A549 (cell line): ENCODE results near the gene ARL6IP5. TPM values are rescaled to one million over a fixed set of nuclear protein-coding genes. Genes with fewer than 3 reads are reported as not detected.

Source experiments
- ATAC-seq, 2 experiments: fragments of 200-7000 bp in 1 of 2; fragments of >200 bp in 1 of 2; cut with Nextera tagmentation in 1 of 2; cut with Tn5 transposase in 1 of 2; 3 replicates each; pipeline versions ENCODE4 v1.8.0 to v1.9.1; 2018 to 2020; ENCODE audit warnings: mild to moderate bottlenecking in 1 of 2, moderate library complexity in 1 of 2
- CTCF ChIA-PET: fragments of 300-600 bp; sonication (Branson Sonifier 250); formaldehyde crosslinking; extraction: SDS; loops from one replicate; lab custom pipeline; 2021; ENCODE audit warnings: antibody characterized with exemption, inconsistent platforms; lab: Yijun Ruan, JAX
- POLR2A ChIA-PET: fragments of 350-600 bp; formaldehyde crosslinking; extraction: SDS; loops from one replicate; lab custom pipeline; 2021; ENCODE audit warnings: antibody characterized with exemption, inconsistent platforms; lab: Yijun Ruan, JAX
- DNase-seq, 2 experiments: peaks; one replicate each; pipeline versions ENCODE4 v3.0.0 to v3.0.0-alpha.2; 2011 to 2016; ENCODE audit warnings: low read depth in 1 of 2, low spot score in 1 of 2
- FAIRE-seq: peaks from 2 replicates; lab custom pipeline; 2011; peaks lifted over from hg19 to GRCh38; lab: Jason Lieb, UNC
- H3K27ac ChIP-seq, 2 experiments: fragments of >200 bp; sonication (Bioruptor Twin); formaldehyde crosslinking; 3 replicates each; pipeline ENCODE4 v1.5.1; 2016 to 2017
- H3K4me1 ChIP-seq: fragments of >200 bp; sonication (Bioruptor Twin); formaldehyde crosslinking; 3 replicates; pipeline ENCODE4 v1.6.1; 2016
- H3K4me2 ChIP-seq: fragments of >200 bp; sonication (Bioruptor Twin); formaldehyde crosslinking; 3 replicates; pipeline ENCODE4 v1.6.1; 2016
- H3K4me3 ChIP-seq: fragments of >200 bp; sonication (Bioruptor Twin); formaldehyde crosslinking; 3 replicates; pipeline ENCODE4 v1.5.1; 2016
- H3K9me3 ChIP-seq: fragments of >200 bp; sonication (Bioruptor Twin); formaldehyde crosslinking; 3 replicates; pipeline ENCODE4 v1.6.1; 2016
- CBX2 ChIP-seq: fragments of 200-600 bp; sonication (generic); IDR thresholded peaks from 2 replicates; pipeline ENCODE4 v1.6.1; 2016; ENCODE audit warnings: low read depth, mild to moderate bottlenecking, borderline replicate concordance
- CHD2 ChIP-seq: fragments of 150-350 bp; IDR thresholded peaks from 2 replicates; pipeline ENCODE4 v1.6.1; 2014; ENCODE audit warnings: low read length; ENCODE audit not compliant: partially characterized antibody
- EHF ChIP-seq: fragments of 250-450 bp; sonication (Bioruptor Pico); IDR thresholded peaks from 2 replicates; pipeline ENCODE4 v1.5.0; 2020; ENCODE audit warnings: mild to moderate bottlenecking
- GATA3 ChIP-seq: IDR thresholded peaks from 2 replicates; pipeline ENCODE4 v1.6.1; 2012; ENCODE audit warnings: borderline replicate concordance
- HEYL ChIP-seq: fragments of 250-450 bp; sonication (Bioruptor Pico); IDR thresholded peaks from 2 replicates; pipeline ENCODE4 v1.8.0; 2021; ENCODE audit warnings: mild to moderate bottlenecking, moderate library complexity
- KDM1A ChIP-seq: fragments of 200-600 bp; sonication (generic); IDR thresholded peaks from 2 replicates; pipeline ENCODE4 v1.6.1; 2016; ENCODE audit warnings: low read depth, mild to moderate bottlenecking
- MAZ ChIP-seq: fragments of 150-350 bp; IDR thresholded peaks from 2 replicates; pipeline ENCODE4 v1.6.1; 2014; ENCODE audit warnings: antibody characterized with exemption, low read depth, low read length, borderline replicate concordance
- NR3C1 ChIP-seq: fragments of >200 bp; sonication (Bioruptor Twin); formaldehyde crosslinking; IDR thresholded peaks from 3 replicates; pipeline ENCODE4 v1.6.1; 2017
- PHF8 ChIP-seq: fragments of 200-600 bp; sonication (generic); IDR thresholded peaks from 2 replicates; pipeline ENCODE4 v1.6.1; 2016; ENCODE audit warnings: low read depth, mild to moderate bottlenecking, antibody characterized with exemption, moderate library complexity, borderline replicate concordance
- POLR2A ChIP-seq: IDR thresholded peaks from 2 replicates; pipeline ENCODE4 v1.6.1; 2012; ENCODE audit warnings: mild to moderate bottlenecking, low read length
- RAD21 ChIP-seq, 2 experiments: fragments of >200 bp in 1 of 2; sonication (Bioruptor Twin) in 1 of 2; formaldehyde crosslinking in 1 of 2; IDR thresholded peaks in 1 of 2; conservative IDR thresholded peaks in 1 of 2; 2 replicates in 1 of 2; 3 replicates in 1 of 2; pipeline ENCODE4 v1.6.1; 2012 to 2018; ENCODE audit warnings: inconsistent platforms in 1 of 2
- RNF2 ChIP-seq: fragments of 200-600 bp; sonication (generic); IDR thresholded peaks from 2 replicates; pipeline ENCODE4 v1.6.1; 2016; ENCODE audit warnings: low read depth, mild to moderate bottlenecking, antibody characterized with exemption, moderate library complexity, borderline replicate concordance
- SMC3 ChIP-seq: fragments of >200 bp; sonication (Bioruptor Twin); formaldehyde crosslinking; IDR thresholded peaks from 3 replicates; pipeline ENCODE4 v1.6.1; 2018; ENCODE audit warnings: inconsistent platforms
- SREBF2 ChIP-seq: fragments of 450-650 bp; IDR thresholded peaks from 2 replicates; pipeline ENCODE4 v1.6.1; 2014; ENCODE audit warnings: mild to moderate bottlenecking, moderate library complexity
- TP53 ChIP-seq: fragments of 250-450 bp; sonication (Bioruptor Pico); IDR thresholded peaks from 2 replicates; pipeline ENCODE4 v1.5.0; 2021; ENCODE audit warnings: mild to moderate bottlenecking, moderate library complexity
- ZC3H11A ChIP-seq: fragments of 450-650 bp; IDR thresholded peaks from 2 replicates; pipeline ENCODE4 v1.6.1; 2014; ENCODE audit warnings: antibody characterized with exemption, mild to moderate bottlenecking
- WGBS: methylation state at CpG from one replicate; pipeline ENCODE4 v1.1.6; 2017; ENCODE audit errors: missing lambda C conversion rate; 5-methylcytosine and 5-hydroxymethylcytosine counted together
- polyA plus RNA-seq, 4 experiments: library from polyadenylated mRNA; depleted of rRNA in 3 of 4; stranded (reverse); fragments of >200 nt; fragmentation: RNase III in 1 of 4; extraction: RNeasy Plus Mini Kit Qiagen cat#74134 plus additional on column Dnase treatment in 1 of 4; gene quantifications; 2 replicates in 3 of 4; 3 replicates in 1 of 4; pipeline ENCODE4 v1.2.3, GENCODE V29; 2011 to 2017
- TF ChIP-seq, protein P1 (sequence below): fragments of 150-350 bp; IDR thresholded peaks from 2 replicates; pipeline ENCODE4 v1.6.1; 2014; ENCODE audit warnings: low read depth, mild to moderate bottlenecking, low read length
- TF ChIP-seq, protein P2 (sequence below): IDR thresholded peaks from 2 replicates; pipeline ENCODE4 v1.6.1; 2012
- TF ChIP-seq, protein P3 (sequence below): fragments of 450-650 bp; IDR thresholded peaks from 2 replicates; pipeline ENCODE4 v1.6.1; 2014; ENCODE audit warnings: antibody characterized with exemption
- TF ChIP-seq, protein P4 (sequence below): fragments of >200 bp; sonication (Bioruptor Twin); formaldehyde crosslinking; IDR thresholded peaks from 3 replicates; pipeline ENCODE4 v1.5.1; 2016

ARL6IP5 gene
- polyA plus RNA-seq, 2 of the 4 experiments (the other 2 are of a cell fraction): 73.8 to 109 TPM

DNA sequence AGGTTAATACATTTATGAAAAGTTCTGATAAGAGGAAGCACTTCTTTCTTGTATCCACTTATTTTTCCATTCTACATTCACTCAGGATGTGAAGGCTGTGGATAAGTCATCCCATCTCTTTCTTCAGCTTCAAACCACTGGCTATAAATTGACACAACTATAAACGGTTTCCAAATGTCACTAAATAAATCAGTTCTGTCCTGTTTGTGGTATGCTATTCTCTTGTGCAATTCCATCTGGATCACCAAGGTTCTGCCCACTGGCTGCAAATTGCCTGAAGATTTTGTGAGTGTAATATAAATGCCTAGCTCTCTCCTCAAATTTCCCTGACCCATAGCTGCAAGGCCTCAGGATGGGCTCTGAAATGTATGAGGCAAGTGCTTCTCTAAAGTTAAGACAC is 44.8 kb downstream of the ARL6IP5 start:
- ATAC-seq (no peak), FAIRE-seq (no peak)

DNA sequence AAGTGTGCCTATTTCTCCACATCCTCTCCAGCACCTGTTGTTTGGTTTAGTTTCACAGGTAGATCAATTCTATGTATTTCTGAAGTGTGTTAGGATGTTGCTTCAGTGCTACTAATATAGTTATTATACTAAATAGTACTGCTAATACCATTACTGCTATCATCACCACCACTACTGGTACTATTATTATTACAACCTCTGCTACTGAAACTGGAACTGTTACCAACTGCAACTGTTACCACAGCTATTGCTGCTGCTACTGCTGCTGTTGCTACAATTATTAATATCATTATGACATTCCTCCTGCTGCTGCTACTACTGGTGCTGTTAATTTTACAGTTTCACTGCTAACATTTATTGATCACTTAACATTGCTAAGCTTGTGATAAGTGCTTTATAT is 46.0 kb downstream of the ARL6IP5 start:
- ChIA-PET POLR2A (no interaction called here), CTCF (interaction anchor here (1.6 to 2.2 kb wide), 2 partner anchors 10 to 31 kb away, joined by 6 to 11 read pairs; no protein-coding TSS in a partner anchor)
- Histone ChIP-seq H3K27ac (no peak overlapping the region), H3K9me3 (no peaks in the 10 kb centered on the region), H3K4me3 (no peak overlapping the region), H3K4me2 (no peak overlapping the region), H3K4me1 (no peaks in the 10 kb centered on the region)
- ATAC-seq (no peak), DNase-seq (no peak), FAIRE-seq (no peak)
- TF ChIP-seq CHD2: no peak
- TF ChIP-seq PHF8: no peak
- TF ChIP-seq, protein P1, sequence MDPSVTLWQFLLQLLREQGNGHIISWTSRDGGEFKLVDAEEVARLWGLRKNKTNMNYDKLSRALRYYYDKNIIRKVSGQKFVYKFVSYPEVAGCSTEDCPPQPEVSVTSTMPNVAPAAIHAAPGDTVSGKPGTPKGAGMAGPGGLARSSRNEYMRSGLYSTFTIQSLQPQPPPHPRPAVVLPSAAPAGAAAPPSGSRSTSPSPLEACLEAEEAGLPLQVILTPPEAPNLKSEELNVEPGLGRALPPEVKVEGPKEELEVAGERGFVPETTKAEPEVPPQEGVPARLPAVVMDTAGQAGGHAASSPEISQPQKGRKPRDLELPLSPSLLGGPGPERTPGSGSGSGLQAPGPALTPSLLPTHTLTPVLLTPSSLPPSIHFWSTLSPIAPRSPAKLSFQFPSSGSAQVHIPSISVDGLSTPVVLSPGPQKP: no peak

More for the DNA sequence above, 44.8 kb downstream of the ARL6IP5 start:
- WGBS: 15% methylated on average over 1 of the region's 1 CpG
- TF ChIP-seq POLR2A: no peak
- no peak for TF ChIP-seq RNF2
- TF ChIP-seq EHF (CRISPR knock-in tag): no peak
- no peak for TF ChIP-seq SMC3
- no peak for TF ChIP-seq RAD21 (conservative IDR thresholded peaks at IDR 0.05 in 1 of 2, IDR thresholded peaks at IDR 0.05 in 1 of 2)
- H3K27ac ChIP-seq: no peak overlapping the region
- H3K4me1 ChIP-seq: no peaks in the 10 kb centered on the region
- CTCF ChIA-PET: interaction anchor here (0.8 kb wide), 1 partner anchor 8 kb away, joined by 4 read pairs; no protein-coding TSS in a partner anchor
- H3K4me3 ChIP-seq: no peak overlapping the region
- H3K4me2 ChIP-seq: no peak overlapping the region
- no peaks in the 10 kb centered on the region for H3K9me3 ChIP-seq
- DNase-seq: no peak
- POLR2A ChIA-PET: no interaction called here

DNA sequence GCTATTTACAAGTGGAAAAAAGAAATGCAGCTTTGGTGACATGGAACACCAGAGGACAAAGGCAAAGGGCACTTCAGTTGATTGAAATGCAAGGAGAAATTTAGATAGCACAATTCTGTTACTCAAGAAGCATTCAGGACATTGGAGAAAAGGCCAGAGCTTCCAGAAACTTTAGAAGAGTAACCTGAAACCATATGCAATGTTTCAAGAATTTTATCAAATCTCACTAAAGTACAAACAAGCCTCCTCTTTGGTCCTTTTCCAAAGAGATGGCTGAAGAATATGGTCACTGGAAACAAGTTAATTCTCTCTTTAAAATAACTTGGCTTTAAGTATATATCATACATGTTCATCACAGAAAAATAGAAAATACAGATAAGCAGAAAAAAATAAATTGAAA is 52.3 kb downstream of the ARL6IP5 start:
- ChIA-PET CTCF (no interaction called here), POLR2A (no interaction called here)
- FAIRE-seq: no peak
- H3K4me2 ChIP-seq: no peak overlapping the region
- no peak for ATAC-seq
- no peak overlapping the region for H3K4me3 ChIP-seq
- H3K27ac ChIP-seq: no peak overlapping the region
- TF ChIP-seq TP53 (CRISPR knock-in tag) (no peak), NR3C1 (no peak), MAZ (no peak), SREBF2 (no peak), CBX2 (no peak), RNF2 (no peak), GATA3 (no peak), KDM1A (no peak), EHF (CRISPR knock-in tag) (no peak), HEYL (CRISPR knock-in tag) (no peak), ZC3H11A (no peak)
- TF ChIP-seq, protein P2, sequence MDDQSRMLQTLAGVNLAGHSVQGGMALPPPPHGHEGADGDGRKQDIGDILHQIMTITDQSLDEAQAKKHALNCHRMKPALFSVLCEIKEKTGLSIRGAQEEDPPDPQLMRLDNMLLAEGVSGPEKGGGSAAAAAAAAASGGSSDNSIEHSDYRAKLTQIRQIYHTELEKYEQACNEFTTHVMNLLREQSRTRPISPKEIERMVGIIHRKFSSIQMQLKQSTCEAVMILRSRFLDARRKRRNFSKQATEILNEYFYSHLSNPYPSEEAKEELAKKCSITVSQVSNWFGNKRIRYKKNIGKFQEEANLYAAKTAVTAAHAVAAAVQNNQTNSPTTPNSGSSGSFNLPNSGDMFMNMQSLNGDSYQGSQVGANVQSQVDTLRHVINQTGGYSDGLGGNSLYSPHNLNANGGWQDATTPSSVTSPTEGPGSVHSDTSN: no peak
- TF ChIP-seq, protein P3, sequence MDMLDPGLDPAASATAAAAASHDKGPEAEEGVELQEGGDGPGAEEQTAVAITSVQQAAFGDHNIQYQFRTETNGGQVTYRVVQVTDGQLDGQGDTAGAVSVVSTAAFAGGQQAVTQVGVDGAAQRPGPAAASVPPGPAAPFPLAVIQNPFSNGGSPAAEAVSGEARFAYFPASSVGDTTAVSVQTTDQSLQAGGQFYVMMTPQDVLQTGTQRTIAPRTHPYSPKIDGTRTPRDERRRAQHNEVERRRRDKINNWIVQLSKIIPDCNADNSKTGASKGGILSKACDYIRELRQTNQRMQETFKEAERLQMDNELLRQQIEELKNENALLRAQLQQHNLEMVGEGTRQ: no peak
- TF ChIP-seq, protein P4, sequence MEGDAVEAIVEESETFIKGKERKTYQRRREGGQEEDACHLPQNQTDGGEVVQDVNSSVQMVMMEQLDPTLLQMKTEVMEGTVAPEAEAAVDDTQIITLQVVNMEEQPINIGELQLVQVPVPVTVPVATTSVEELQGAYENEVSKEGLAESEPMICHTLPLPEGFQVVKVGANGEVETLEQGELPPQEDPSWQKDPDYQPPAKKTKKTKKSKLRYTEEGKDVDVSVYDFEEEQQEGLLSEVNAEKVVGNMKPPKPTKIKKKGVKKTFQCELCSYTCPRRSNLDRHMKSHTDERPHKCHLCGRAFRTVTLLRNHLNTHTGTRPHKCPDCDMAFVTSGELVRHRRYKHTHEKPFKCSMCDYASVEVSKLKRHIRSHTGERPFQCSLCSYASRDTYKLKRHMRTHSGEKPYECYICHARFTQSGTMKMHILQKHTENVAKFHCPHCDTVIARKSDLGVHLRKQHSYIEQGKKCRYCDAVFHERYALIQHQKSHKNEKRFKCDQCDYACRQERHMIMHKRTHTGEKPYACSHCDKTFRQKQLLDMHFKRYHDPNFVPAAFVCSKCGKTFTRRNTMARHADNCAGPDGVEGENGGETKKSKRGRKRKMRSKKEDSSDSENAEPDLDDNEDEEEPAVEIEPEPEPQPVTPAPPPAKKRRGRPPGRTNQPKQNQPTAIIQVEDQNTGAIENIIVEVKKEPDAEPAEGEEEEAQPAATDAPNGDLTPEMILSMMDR: no peak
- no peaks in the 10 kb centered on the region for H3K9me3 ChIP-seq
- H3K4me1 ChIP-seq: no peaks in the 10 kb centered on the region
- no peak for DNase-seq
